ENCODE measurements around the gene FHL3. TPM values are rescaled to one million over a fixed set of nuclear protein-coding genes. Genes with fewer than 3 reads are reported as not detected.

The FHL3 gene
- total and polyA plus RNA-seq, 9 of the 15 experiments (the other 6 are each of a cell fraction or from before 2014, with no cell fraction given): 6.1 to 144 (median 34.1) TPM

GRCh38 chr1:38009088-38009840 is 4.0 kb upstream of the FHL3 start (continued):
- TF ChIP-seq ZNF280B (CRISPR knock-in tag; IDR thresholded peaks at IDR 0.05) (no peak), LEF1 (IDR thresholded peaks at IDR 0.05) (peak; percentile 80), MYBL2 (IDR thresholded peaks at IDR 0.05; ENCODE audit: low read depth) (no peak), MYBL2 (CRISPR knock-in tag; IDR thresholded peaks at IDR 0.05; ENCODE audit: borderline replicate concordance) (no peak), EP300 (IDR thresholded peaks at IDR 0.05; ENCODE audit: low read length) (peak; percentile 70; the same call in 1 of the 2 replicates), KDM5B (IDR thresholded peaks at IDR 0.05; ENCODE audit: insufficient replicate concordance, low read depth, low read length) (peak; percentile 60), HCFC1 (IDR thresholded peaks at IDR 0.05; ENCODE audit: low read depth, low read length) (0 out of 2 replicates have a peak, but pooled peaks have one; percentile 47), ZNF347 (CRISPR knock-in tag; IDR thresholded peaks at IDR 0.05; ENCODE audit: low read depth) (no peak), ARID1B (IDR thresholded peaks at IDR 0.05) (peak; percentile 65), GATAD2B (IDR thresholded peaks at IDR 0.05; ENCODE audit: borderline replicate concordance) (no peak; the same call in 1 of the 2 replicates), PML (IDR thresholded peaks at IDR 0.05; ENCODE audit: low read length) (no peak), COPS2 (conservative IDR thresholded peaks at IDR 0.05) (no peak), MED1 (CRISPR knock-in tag; IDR thresholded peaks at IDR 0.05; ENCODE audit: borderline replicate concordance) (no peak), ZNF23 (CRISPR knock-in tag; IDR thresholded peaks at IDR 0.05) (no peak), E2F1 (CRISPR knock-in tag; IDR thresholded peaks at IDR 0.05) (no peak), GTF2A2 (tag; IDR thresholded peaks at IDR 0.05) (0 out of 2 replicates have a peak, but pooled peaks have one; percentile 43)
- TF ChIP-seq, protein P1, sequence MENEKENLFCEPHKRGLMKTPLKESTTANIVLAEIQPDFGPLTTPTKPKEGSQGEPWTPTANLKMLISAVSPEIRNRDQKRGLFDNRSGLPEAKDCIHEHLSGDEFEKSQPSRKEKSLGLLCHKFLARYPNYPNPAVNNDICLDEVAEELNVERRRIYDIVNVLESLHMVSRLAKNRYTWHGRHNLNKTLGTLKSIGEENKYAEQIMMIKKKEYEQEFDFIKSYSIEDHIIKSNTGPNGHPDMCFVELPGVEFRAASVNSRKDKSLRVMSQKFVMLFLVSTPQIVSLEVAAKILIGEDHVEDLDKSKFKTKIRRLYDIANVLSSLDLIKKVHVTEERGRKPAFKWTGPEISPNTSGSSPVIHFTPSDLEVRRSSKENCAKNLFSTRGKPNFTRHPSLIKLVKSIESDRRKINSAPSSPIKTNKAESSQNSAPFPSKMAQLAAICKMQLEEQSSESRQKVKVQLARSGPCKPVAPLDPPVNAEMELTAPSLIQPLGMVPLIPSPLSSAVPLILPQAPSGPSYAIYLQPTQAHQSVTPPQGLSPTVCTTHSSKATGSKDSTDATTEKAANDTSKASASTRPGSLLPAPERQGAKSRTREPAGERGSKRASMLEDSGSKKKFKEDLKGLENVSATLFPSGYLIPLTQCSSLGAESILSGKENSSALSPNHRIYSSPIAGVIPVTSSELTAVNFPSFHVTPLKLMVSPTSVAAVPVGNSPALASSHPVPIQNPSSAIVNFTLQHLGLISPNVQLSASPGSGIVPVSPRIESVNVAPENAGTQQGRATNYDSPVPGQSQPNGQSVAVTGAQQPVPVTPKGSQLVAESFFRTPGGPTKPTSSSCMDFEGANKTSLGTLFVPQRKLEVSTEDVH (IDR thresholded peaks at IDR 0.05; ENCODE audit: low read depth, partially characterized antibody): no peak
- TF ChIP-seq, protein P2, sequence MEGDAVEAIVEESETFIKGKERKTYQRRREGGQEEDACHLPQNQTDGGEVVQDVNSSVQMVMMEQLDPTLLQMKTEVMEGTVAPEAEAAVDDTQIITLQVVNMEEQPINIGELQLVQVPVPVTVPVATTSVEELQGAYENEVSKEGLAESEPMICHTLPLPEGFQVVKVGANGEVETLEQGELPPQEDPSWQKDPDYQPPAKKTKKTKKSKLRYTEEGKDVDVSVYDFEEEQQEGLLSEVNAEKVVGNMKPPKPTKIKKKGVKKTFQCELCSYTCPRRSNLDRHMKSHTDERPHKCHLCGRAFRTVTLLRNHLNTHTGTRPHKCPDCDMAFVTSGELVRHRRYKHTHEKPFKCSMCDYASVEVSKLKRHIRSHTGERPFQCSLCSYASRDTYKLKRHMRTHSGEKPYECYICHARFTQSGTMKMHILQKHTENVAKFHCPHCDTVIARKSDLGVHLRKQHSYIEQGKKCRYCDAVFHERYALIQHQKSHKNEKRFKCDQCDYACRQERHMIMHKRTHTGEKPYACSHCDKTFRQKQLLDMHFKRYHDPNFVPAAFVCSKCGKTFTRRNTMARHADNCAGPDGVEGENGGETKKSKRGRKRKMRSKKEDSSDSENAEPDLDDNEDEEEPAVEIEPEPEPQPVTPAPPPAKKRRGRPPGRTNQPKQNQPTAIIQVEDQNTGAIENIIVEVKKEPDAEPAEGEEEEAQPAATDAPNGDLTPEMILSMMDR (IDR thresholded peaks at IDR 0.05 in 2 of 3, conservative IDR thresholded peaks at IDR 0.05 in 1 of 3; ENCODE audit: insufficient read depth in 2 of 3, low read depth in 1 of 3, low read length in 3 of 3): peak; percentile 15 to 55 (median 53); a peak in 3 of 6 replicates
- TF ChIP-seq, protein P3, sequence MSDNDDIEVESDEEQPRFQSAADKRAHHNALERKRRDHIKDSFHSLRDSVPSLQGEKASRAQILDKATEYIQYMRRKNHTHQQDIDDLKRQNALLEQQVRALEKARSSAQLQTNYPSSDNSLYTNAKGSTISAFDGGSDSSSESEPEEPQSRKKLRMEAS (CRISPR knock-in tag; IDR thresholded peaks at IDR 0.05): no peak
